A549 (cell line): ENCODE measurements around the gene SCYL1. TPM values are rescaled to one million over a fixed set of nuclear protein-coding genes. Genes with fewer than 3 reads are reported as not detected.

Experiments
- ATAC-seq, 2 experiments: fragments of 200-7000 bp in 1 of 2; fragments of >200 bp in 1 of 2; cut with Nextera tagmentation in 1 of 2; cut with Tn5 transposase in 1 of 2; 3 replicates each; pipeline versions ENCODE4 v1.8.0 to v1.9.1; 2018 to 2020; ENCODE audit warnings: mild to moderate bottlenecking in 1 of 2, moderate library complexity in 1 of 2
- CTCF ChIA-PET: fragments of 300-600 bp; sonication (Branson Sonifier 250); formaldehyde crosslinking; extraction: SDS; loops from one replicate; lab custom pipeline; 2021; ENCODE audit warnings: antibody characterized with exemption, inconsistent platforms; lab: Yijun Ruan, JAX
- POLR2A ChIA-PET: fragments of 350-600 bp; formaldehyde crosslinking; extraction: SDS; loops from one replicate; lab custom pipeline; 2021; ENCODE audit warnings: antibody characterized with exemption, inconsistent platforms; lab: Yijun Ruan, JAX
- DNase-seq, 2 experiments: peaks; one replicate each; pipeline versions ENCODE4 v3.0.0 to v3.0.0-alpha.2; 2011 to 2016; ENCODE audit warnings: low read depth in 1 of 2, low spot score in 1 of 2
- FAIRE-seq: peaks from 2 replicates; lab custom pipeline; 2011; peaks lifted over from hg19 to GRCh38; lab: Jason Lieb, UNC
- H3K27ac ChIP-seq, 2 experiments: fragments of >200 bp; sonication (Bioruptor Twin); formaldehyde crosslinking; 3 replicates each; pipeline ENCODE4 v1.5.1; 2016 to 2017
- H3K4me1 ChIP-seq: fragments of >200 bp; sonication (Bioruptor Twin); formaldehyde crosslinking; 3 replicates; pipeline ENCODE4 v1.6.1; 2016
- H3K4me2 ChIP-seq: fragments of >200 bp; sonication (Bioruptor Twin); formaldehyde crosslinking; 3 replicates; pipeline ENCODE4 v1.6.1; 2016
- H3K4me3 ChIP-seq: fragments of >200 bp; sonication (Bioruptor Twin); formaldehyde crosslinking; 3 replicates; pipeline ENCODE4 v1.5.1; 2016
- H3K9me3 ChIP-seq: fragments of >200 bp; sonication (Bioruptor Twin); formaldehyde crosslinking; 3 replicates; pipeline ENCODE4 v1.6.1; 2016
- BCL3 ChIP-seq: fragments of >200 bp; sonication (Bioruptor Twin); formaldehyde crosslinking; IDR thresholded peaks from 3 replicates; pipeline ENCODE4 v1.6.1; 2016
- BHLHE40 ChIP-seq: IDR thresholded peaks from 2 replicates; pipeline ENCODE4 v1.6.1; 2012; ENCODE audit warnings: low read depth, low read length, inconsistent platforms
- CBX8 ChIP-seq: fragments of 200-600 bp; sonication (generic); IDR thresholded peaks from 2 replicates; pipeline ENCODE4 v1.6.1; 2016
- CEBPB ChIP-seq, 2 experiments: fragments of >200 bp in 1 of 2; sonication (Bioruptor Twin) in 1 of 2; formaldehyde crosslinking in 1 of 2; IDR thresholded peaks; 2 replicates each; pipeline ENCODE4 v1.6.1; 2012 to 2016
- CHD2 ChIP-seq: fragments of 150-350 bp; IDR thresholded peaks from 2 replicates; pipeline ENCODE4 v1.6.1; 2014; ENCODE audit warnings: low read length; ENCODE audit not compliant: partially characterized antibody
- CHD4 ChIP-seq: fragments of 200-600 bp; sonication (generic); IDR thresholded peaks from 2 replicates; pipeline ENCODE4 v1.6.1; 2016; ENCODE audit warnings: antibody characterized with exemption, mild to moderate bottlenecking, borderline replicate concordance
- CTCF ChIP-seq: fragments of >200 bp; sonication (Bioruptor Twin); formaldehyde crosslinking; IDR thresholded peaks from 3 replicates; pipeline ENCODE4 v1.5.1; 2016
- E2F6 ChIP-seq: IDR thresholded peaks from 2 replicates; pipeline ENCODE4 v1.6.1; 2012; ENCODE audit warnings: low read depth, borderline replicate concordance
- EHF ChIP-seq: fragments of 250-450 bp; sonication (Bioruptor Pico); IDR thresholded peaks from 2 replicates; pipeline ENCODE4 v1.5.0; 2020; ENCODE audit warnings: mild to moderate bottlenecking
- EHMT2 ChIP-seq: fragments of 200-600 bp; sonication (generic); IDR thresholded peaks from 2 replicates; pipeline ENCODE4 v1.6.1; 2016; ENCODE audit warnings: antibody characterized with exemption, low read depth, mild to moderate bottlenecking, moderate library complexity
- ESRRA ChIP-seq: fragments of 150-350 bp; IDR thresholded peaks from 2 replicates; pipeline ENCODE4 v1.6.1; 2014; ENCODE audit warnings: mild to moderate bottlenecking, low read length, borderline replicate concordance
- FOXS1 ChIP-seq: fragments of 250-450 bp; sonication (Bioruptor Pico); IDR thresholded peaks from 2 replicates; pipeline ENCODE4 v1.5.0; 2020; ENCODE audit warnings: mild to moderate bottlenecking, moderate library complexity
- GATA3 ChIP-seq: IDR thresholded peaks from 2 replicates; pipeline ENCODE4 v1.6.1; 2012; ENCODE audit warnings: borderline replicate concordance
- HDAC2 ChIP-seq: fragments of 200-600 bp; sonication (generic); IDR thresholded peaks from 2 replicates; pipeline ENCODE4 v1.6.1; 2016
- HMGXB4 ChIP-seq: fragments of 250-450 bp; sonication (Bioruptor Pico); IDR thresholded peaks from 2 replicates; pipeline ENCODE4 v1.5.0; 2021; ENCODE audit warnings: mild to moderate bottlenecking, moderate library complexity, borderline replicate concordance
- HOXB13 ChIP-seq: fragments of 250-450 bp; sonication (Bioruptor Pico); IDR thresholded peaks from 2 replicates; pipeline ENCODE4 v1.5.0; 2020; ENCODE audit warnings: low read depth, mild to moderate bottlenecking, moderate library complexity
- KDM5A ChIP-seq: fragments of 200-600 bp; sonication (generic); IDR thresholded peaks from 2 replicates; pipeline ENCODE4 v1.6.1; 2016; ENCODE audit warnings: antibody characterized with exemption, mild to moderate bottlenecking
- MAFK ChIP-seq: fragments of 450-650 bp; IDR thresholded peaks from 2 replicates; pipeline ENCODE4 v1.6.1; 2014; ENCODE audit not compliant: partially characterized antibody
- MAX ChIP-seq: IDR thresholded peaks from 2 replicates; pipeline ENCODE4 v1.6.1; 2012
- MAZ ChIP-seq: fragments of 150-350 bp; IDR thresholded peaks from 2 replicates; pipeline ENCODE4 v1.6.1; 2014; ENCODE audit warnings: antibody characterized with exemption, low read depth, low read length, borderline replicate concordance
- NFE2L2 ChIP-seq: fragments of 150-350 bp; conservative IDR thresholded peaks from 2 replicates; pipeline ENCODE4 v1.6.1; 2014; ENCODE audit warnings: low read length
- NR3C1 ChIP-seq: fragments of >200 bp; sonication (Bioruptor Twin); formaldehyde crosslinking; IDR thresholded peaks from 3 replicates; pipeline ENCODE4 v1.6.1; 2017
- POLR2A ChIP-seq: IDR thresholded peaks from 2 replicates; pipeline ENCODE4 v1.6.1; 2012; ENCODE audit warnings: mild to moderate bottlenecking, low read length
- POLR2AphosphoS2 ChIP-seq: conservative IDR thresholded peaks from 2 replicates; pipeline ENCODE4 v1.6.1; 2012; ENCODE audit warnings: low read length, improper control_type of control experiment, inconsistent platforms
- RAD21 ChIP-seq, 2 experiments: fragments of >200 bp in 1 of 2; sonication (Bioruptor Twin) in 1 of 2; formaldehyde crosslinking in 1 of 2; IDR thresholded peaks in 1 of 2; conservative IDR thresholded peaks in 1 of 2; 2 replicates in 1 of 2; 3 replicates in 1 of 2; pipeline ENCODE4 v1.6.1; 2012 to 2018; ENCODE audit warnings: inconsistent platforms in 1 of 2
- RARB ChIP-seq: fragments of 250-450 bp; sonication (Bioruptor Pico); IDR thresholded peaks from 2 replicates; pipeline ENCODE4 v1.8.0; 2021; ENCODE audit warnings: mild to moderate bottlenecking, moderate library complexity
- RFX5 ChIP-seq: fragments of 450-650 bp; IDR thresholded peaks from 2 replicates; pipeline ENCODE4 v1.7.1; 2014; ENCODE audit warnings: antibody characterized with exemption, mild to moderate bottlenecking, moderate library complexity
- RNF2 ChIP-seq: fragments of 200-600 bp; sonication (generic); IDR thresholded peaks from 2 replicates; pipeline ENCODE4 v1.6.1; 2016; ENCODE audit warnings: low read depth, mild to moderate bottlenecking, antibody characterized with exemption, moderate library complexity, borderline replicate concordance
- SMC3 ChIP-seq: fragments of >200 bp; sonication (Bioruptor Twin); formaldehyde crosslinking; IDR thresholded peaks from 3 replicates; pipeline ENCODE4 v1.6.1; 2018; ENCODE audit warnings: inconsistent platforms
- TFCP2L1 ChIP-seq: fragments of 250-450 bp; sonication (Bioruptor Pico); IDR thresholded peaks from 2 replicates; pipeline ENCODE4 v1.5.0; 2021; ENCODE audit warnings: mild to moderate bottlenecking
- ZC3H11A ChIP-seq: fragments of 450-650 bp; IDR thresholded peaks from 2 replicates; pipeline ENCODE4 v1.6.1; 2014; ENCODE audit warnings: antibody characterized with exemption, mild to moderate bottlenecking
- ZSCAN20 ChIP-seq: fragments of 250-450 bp; sonication (Bioruptor Pico); IDR thresholded peaks from 2 replicates; pipeline ENCODE4 v1.8.0; 2022; ENCODE audit warnings: mild to moderate bottlenecking, moderate library complexity
- WGBS: methylation state at CpG from one replicate; pipeline ENCODE4 v1.1.6; 2017; ENCODE audit errors: missing lambda C conversion rate; 5-methylcytosine and 5-hydroxymethylcytosine counted together
- polyA plus RNA-seq, 4 experiments: library from polyadenylated mRNA; depleted of rRNA in 3 of 4; stranded (reverse); fragments of >200 nt; fragmentation: RNase III in 1 of 4; extraction: RNeasy Plus Mini Kit Qiagen cat#74134 plus additional on column Dnase treatment in 1 of 4; gene quantifications; 2 replicates in 3 of 4; 3 replicates in 1 of 4; pipeline ENCODE4 v1.2.3, GENCODE V29; 2011 to 2017
- TF ChIP-seq, protein P1 (sequence below): fragments of 150-350 bp; IDR thresholded peaks from 2 replicates; pipeline ENCODE4 v1.6.1; 2014; ENCODE audit warnings: low read depth, mild to moderate bottlenecking, low read length
- TF ChIP-seq, protein P2 (sequence below): fragments of >200 bp; sonication (Bioruptor Twin); formaldehyde crosslinking; IDR thresholded peaks from 2 replicates; pipeline ENCODE4 v1.6.1; 2016

Gene SCYL1
- polyA plus RNA-seq, 2 of the 4 experiments (the other 2 are of a cell fraction), result 30.8 to 46.8 TPM

- Histone ChIP-seq H3K4me2 (peak overlapping the region; percentile 96), H3K4me1 (peaks cover 79% of the 10 kb centered on the region), H3K27ac (peak overlapping the region; percentile 93 to 99), H3K4me3 (peak overlapping the region; percentile 54), H3K9me3 (no peaks in the 10 kb centered on the region)
- ChIA-PET POLR2A (interaction anchor here (0.5 to 8.3 kb wide), 12 partner anchors 21 to 61 kb away, joined by 3 to 1006 read pairs (median 4); partner anchors contain the start of genes MALAT1 and NEAT1), CTCF (interaction anchor here (0.7 to 25.6 kb wide), 5 partner anchors 12 to 116 kb away, joined by 3 to 947 read pairs (median 3); partner anchors contain the start of gene MALAT1)
- DNase-seq (peak; percentile 94 to 95), ATAC-seq (peak; percentile 82 to 84), FAIRE-seq (no peak)
- 1% methylated on average over 40 of the region's 60 CpGs for WGBS
- TF ChIP-seq MAX (peak; percentile 84), E2F6 (peak; percentile 80; the same call in 1 of the 2 replicates), POLR2A (peak; percentile 36), NR3C1 (no peak), RNF2 (no peak), TFCP2L1 (CRISPR knock-in tag) (no peak; the same call in 1 of the 2 replicates), CHD2 (no peak), HOXB13 (no peak; the same call in 1 of the 2 replicates), SMC3 (peak; percentile 31; the same call in 2 of the 3 replicates), FOXS1 (CRISPR knock-in tag) (no peak), HMGXB4 (no peak; the same call in 1 of the 2 replicates), NFE2L2 (no peak), ESRRA (no peak), EHMT2 (no peak), BHLHE40 (peak; percentile 65), ZSCAN20 (peak; percentile 85), CBX8 (no peak), KDM5A (no peak), CTCF (no peak), MAFK (peak; percentile 55), HDAC2 (no peak), CEBPB (IDR thresholded peaks at IDR 0.05) (peak; percentile 30 to 80; a peak in 3 of 4 replicates), BCL3 (peak; percentile 76; the same call in 1 of the 3 replicates), MAZ (0 out of 2 replicates have a peak, but pooled peaks have one; percentile 6), RFX5 (no peak), CHD4 (no peak), ZC3H11A (no peak), GATA3 (no peak), EHF (CRISPR knock-in tag) (peak; percentile 89), RARB (CRISPR knock-in tag) (peak; percentile 61; the same call in 1 of the 2 replicates), POLR2AphosphoS2 (no peak), RAD21 (conservative IDR thresholded peaks at IDR 0.05 in 1 of 2, IDR thresholded peaks at IDR 0.05 in 1 of 2) (peak; percentile 0 to 28; a peak in 2 of 5 replicates)
- TF ChIP-seq, protein P1, sequence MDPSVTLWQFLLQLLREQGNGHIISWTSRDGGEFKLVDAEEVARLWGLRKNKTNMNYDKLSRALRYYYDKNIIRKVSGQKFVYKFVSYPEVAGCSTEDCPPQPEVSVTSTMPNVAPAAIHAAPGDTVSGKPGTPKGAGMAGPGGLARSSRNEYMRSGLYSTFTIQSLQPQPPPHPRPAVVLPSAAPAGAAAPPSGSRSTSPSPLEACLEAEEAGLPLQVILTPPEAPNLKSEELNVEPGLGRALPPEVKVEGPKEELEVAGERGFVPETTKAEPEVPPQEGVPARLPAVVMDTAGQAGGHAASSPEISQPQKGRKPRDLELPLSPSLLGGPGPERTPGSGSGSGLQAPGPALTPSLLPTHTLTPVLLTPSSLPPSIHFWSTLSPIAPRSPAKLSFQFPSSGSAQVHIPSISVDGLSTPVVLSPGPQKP, result no peak
- TF ChIP-seq, protein P2, sequence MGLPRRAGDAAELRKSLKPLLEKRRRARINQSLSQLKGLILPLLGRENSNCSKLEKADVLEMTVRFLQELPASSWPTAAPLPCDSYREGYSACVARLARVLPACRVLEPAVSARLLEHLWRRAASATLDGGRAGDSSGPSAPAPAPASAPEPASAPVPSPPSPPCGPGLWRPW, result no peak
These were observed 47.5 kb upstream of the SCYL1 start for GRCh38 chr11:65477149-65477965.
